HepG2 (cell line): ENCODE results near the gene SWSAP1. TPM values are rescaled to one million over a fixed set of nuclear protein-coding genes. Genes with fewer than 3 reads are reported as not detected.
A peak's percentile ranks its signal among the peaks of the same experiment; 100 is the strongest.

ENCODE experiments used
- AHR ChIP-seq: IDR thresholded peaks from 2 replicates; pipeline ENCODE4 v1.6.1; 2018; ENCODE audit warnings: missing genetic modification reagents, missing compliant biosample characterization
- ATF7 ChIP-seq, 2 experiments: fragments of 450-650 bp in 1 of 2; sonication (generic) in 1 of 2; formaldehyde crosslinking in 1 of 2; IDR thresholded peaks; 2 replicates each; pipeline versions ENCODE4 v1.4.0 to v1.6.1; 2016 to 2020; ENCODE audit warnings: antibody characterized with exemption in 1 of 2, mild to moderate bottlenecking in 1 of 2, missing genetic modification reagents in 1 of 2
- BRD4 ChIP-seq: sonication (generic); formaldehyde crosslinking; IDR thresholded peaks from 2 replicates; pipeline ENCODE4 v1.4.0; 2020; ENCODE audit warnings: missing genetic modification reagents
- FIP1L1 ChIP-seq: fragments of 200-400 bp; formaldehyde crosslinking; IDR thresholded peaks from 2 replicates; pipeline ENCODE4 v1.6.1; 2018; ENCODE audit warnings: low read depth, mild to moderate bottlenecking, low read length, moderate library complexity, borderline replicate concordance; ENCODE audit not compliant: insufficient read depth
- FOSL1 ChIP-seq: sonication (generic); formaldehyde crosslinking; IDR thresholded peaks from 2 replicates; pipeline ENCODE4 v1.9.0; 2021; ENCODE audit warnings: missing genetic modification reagents, borderline replicate concordance
- HHEX ChIP-seq: IDR thresholded peaks from 2 replicates; pipeline ENCODE4 v1.6.1; 2016; ENCODE audit warnings: control low read depth
- MEF2D ChIP-seq: sonication (generic); formaldehyde crosslinking; IDR thresholded peaks from 2 replicates; pipeline ENCODE4 v1.5.1; 2020; ENCODE audit warnings: mild to moderate bottlenecking, missing genetic modification reagents
- NFE2L1 ChIP-seq: sonication (generic); formaldehyde crosslinking; IDR thresholded peaks from 2 replicates; pipeline ENCODE4 v1.4.0; 2020; ENCODE audit warnings: missing genetic modification reagents, mild to moderate bottlenecking, borderline replicate concordance
- NFIB ChIP-seq: sonication (generic); formaldehyde crosslinking; IDR thresholded peaks from 2 replicates; pipeline ENCODE4 v1.9.0; 2021; ENCODE audit warnings: missing genetic modification reagents, mild to moderate bottlenecking, borderline replicate concordance
- NFIC ChIP-seq: IDR thresholded peaks from 2 replicates; pipeline ENCODE4 v1.6.1; 2012; ENCODE audit warnings: mild to moderate bottlenecking, low read length, inconsistent platforms
- NFKBIZ ChIP-seq: IDR thresholded peaks from 2 replicates; pipeline ENCODE4 v1.6.1; 2018; ENCODE audit warnings: missing genetic modification reagents, missing compliant biosample characterization
- NR2F6 ChIP-seq, 2 experiments: IDR thresholded peaks; 2 replicates each; pipeline ENCODE4 v1.6.1; 2016; ENCODE audit warnings: antibody characterized with exemption in 1 of 2, mild to moderate bottlenecking in 1 of 2
- RFX5 ChIP-seq: IDR thresholded peaks from 2 replicates; pipeline ENCODE4 v1.6.1; 2011; ENCODE audit warnings: low read depth, low read length, improper control_type of control experiment
- SMAD1 ChIP-seq: sonication (generic); formaldehyde crosslinking; IDR thresholded peaks from 2 replicates; pipeline ENCODE4 v1.4.0; 2020; ENCODE audit warnings: missing genetic modification reagents, low read depth, mild to moderate bottlenecking, borderline replicate concordance
- SRSF1 ChIP-seq: fragments of 200-400 bp; formaldehyde crosslinking; optimal IDR thresholded peaks from 2 replicates; pipeline ENCODE3; 2017; ENCODE audit warnings: mild to moderate bottlenecking, low read depth, low read length, moderate library complexity
- U2AF2 ChIP-seq: fragments of 200-400 bp; formaldehyde crosslinking; IDR thresholded peaks from 2 replicates; pipeline ENCODE4 v1.6.1; 2017; ENCODE audit warnings: low read depth, mild to moderate bottlenecking, low read length
- ZFP1 ChIP-seq: IDR thresholded peaks from 2 replicates; pipeline ENCODE4 v1.6.1; 2016
- ZMYM3 ChIP-seq: sonication (generic); formaldehyde crosslinking; IDR thresholded peaks from 2 replicates; pipeline ENCODE4 v1.5.1; 2020; ENCODE audit warnings: mild to moderate bottlenecking, missing genetic modification reagents
- ZNF251 ChIP-seq: sonication (generic); formaldehyde crosslinking; IDR thresholded peaks from 2 replicates; pipeline ENCODE4 v1.9.0; 2021; ENCODE audit warnings: mild to moderate bottlenecking, missing genetic modification reagents
- ZNF337 ChIP-seq: sonication (generic); formaldehyde crosslinking; IDR thresholded peaks from 2 replicates; pipeline ENCODE4 v1.5.1; 2020; ENCODE audit warnings: missing genetic modification reagents, low read depth, mild to moderate bottlenecking, borderline replicate concordance
- ZNF552 ChIP-seq: sonication (generic); formaldehyde crosslinking; IDR thresholded peaks from 2 replicates; pipeline ENCODE4 v1.9.0; 2022; ENCODE audit warnings: missing genetic modification reagents, mild to moderate bottlenecking, borderline replicate concordance
- ZNF709 ChIP-seq: sonication (generic); formaldehyde crosslinking; IDR thresholded peaks from 2 replicates; pipeline ENCODE4 v1.5.0; 2020; ENCODE audit warnings: mild to moderate bottlenecking, missing genetic modification reagents
- ZNF75D ChIP-seq: sonication (generic); formaldehyde crosslinking; IDR thresholded peaks from 2 replicates; pipeline ENCODE4 v1.8.1; 2023; ENCODE audit warnings: missing genetic modification reagents, mild to moderate bottlenecking, borderline replicate concordance
- ZNF773 ChIP-seq: sonication (generic); formaldehyde crosslinking; IDR thresholded peaks from 2 replicates; pipeline ENCODE4 v1.4.0; 2020; ENCODE audit warnings: missing genetic modification reagents, borderline replicate concordance
- ZSCAN22 ChIP-seq: sonication (generic); formaldehyde crosslinking; IDR thresholded peaks from 2 replicates; pipeline ENCODE4 v1.4.0; 2020; ENCODE audit warnings: mild to moderate bottlenecking, missing genetic modification reagents
- polyA plus RNA-seq, 8 experiments: library from polyadenylated mRNA; depleted of rRNA in 3 of 8; stranded (reverse) in 7 of 8; unstranded in 1 of 8; fragments of >200 nt; fragmentation: Illumina TruSeq in 4 of 8; extraction: Trizol in 4 of 8; gene quantifications; 2 replicates each; pipeline versions ENCODE4 v1.2.1 to v1.2.3, GENCODE V29; 2011 to 2016; ENCODE audit warnings: low read depth in 4 of 8, missing spikeins in 1 of 8, mixed read lengths in 1 of 8; ENCODE audit not compliant: insufficient read depth in 1 of 8
- total RNA-seq, 5 experiments: library from RNA; depleted of rRNA; stranded (reverse); fragments of >200 nt; fragmentation: Illumina TruSeq; extraction: Trizol; gene quantifications; 2 replicates each; pipeline ENCODE4 v1.2.3, GENCODE V29; 2016; ENCODE audit warnings: low read depth in 1 of 5
- TF ChIP-seq, protein P1 (sequence below): sonication (generic); formaldehyde crosslinking; IDR thresholded peaks from 2 replicates; pipeline ENCODE4 v1.4.0; 2020; ENCODE audit warnings: missing genetic modification reagents
- TF ChIP-seq, protein P2 (sequence below): sonication (generic); formaldehyde crosslinking; IDR thresholded peaks from 2 replicates; pipeline ENCODE4 v1.4.0; 2020; ENCODE audit warnings: missing genetic modification reagents
- TF ChIP-seq, protein P3 (sequence below): sonication (generic); formaldehyde crosslinking; IDR thresholded peaks from 2 replicates; pipeline ENCODE4 v1.4.0; 2020; ENCODE audit warnings: mild to moderate bottlenecking, missing genetic modification reagents
- TF ChIP-seq, protein P4 (sequence below): sonication (generic); formaldehyde crosslinking; IDR thresholded peaks from 2 replicates; pipeline ENCODE4 v1.4.0; 2020; ENCODE audit warnings: mild to moderate bottlenecking, missing genetic modification reagents

Gene SWSAP1
- total and polyA plus RNA-seq, 2 of the 13 experiments (the other 11 are each of a cell fraction or from before 2014, with no cell fraction given) = 2.7 to 3.3 TPM

- TF ChIP-seq AHR = no peak
- TF ChIP-seq FIP1L1 = no peak
- no peak for TF ChIP-seq MEF2D (CRISPR knock-in tag)
- no peak for TF ChIP-seq RFX5
- no peak for TF ChIP-seq ZNF552
- no peak for TF ChIP-seq HHEX (CRISPR knock-in tag)
- TF ChIP-seq NFKBIZ = no peak
- TF ChIP-seq NFE2L1 = no peak
- no peak for TF ChIP-seq ZNF75D (CRISPR knock-in tag)
- TF ChIP-seq, protein P1, sequence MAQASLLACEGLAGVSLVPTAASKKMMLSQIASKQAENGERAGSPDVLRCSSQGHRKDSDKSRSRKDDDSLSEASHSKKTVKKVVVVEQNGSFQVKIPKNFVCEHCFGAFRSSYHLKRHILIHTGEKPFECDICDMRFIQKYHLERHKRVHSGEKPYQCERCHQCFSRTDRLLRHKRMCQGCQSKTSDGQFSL = no peak
- TF ChIP-seq NFIB (CRISPR knock-in tag) = no peak
- TF ChIP-seq FOSL1 (CRISPR knock-in tag) = no peak
- TF ChIP-seq ZNF709 (CRISPR knock-in tag) = no peak
- TF ChIP-seq ZMYM3 = peak; percentile 98
- TF ChIP-seq, protein P2, sequence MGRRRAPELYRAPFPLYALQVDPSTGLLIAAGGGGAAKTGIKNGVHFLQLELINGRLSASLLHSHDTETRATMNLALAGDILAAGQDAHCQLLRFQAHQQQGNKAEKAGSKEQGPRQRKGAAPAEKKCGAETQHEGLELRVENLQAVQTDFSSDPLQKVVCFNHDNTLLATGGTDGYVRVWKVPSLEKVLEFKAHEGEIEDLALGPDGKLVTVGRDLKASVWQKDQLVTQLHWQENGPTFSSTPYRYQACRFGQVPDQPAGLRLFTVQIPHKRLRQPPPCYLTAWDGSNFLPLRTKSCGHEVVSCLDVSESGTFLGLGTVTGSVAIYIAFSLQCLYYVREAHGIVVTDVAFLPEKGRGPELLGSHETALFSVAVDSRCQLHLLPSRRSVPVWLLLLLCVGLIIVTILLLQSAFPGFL = no peak
- no peak for TF ChIP-seq SMAD1 (CRISPR knock-in tag)
- 0 out of 2 replicates have a peak, but pooled peaks have one; percentile 18 for TF ChIP-seq ATF7 (IDR thresholded peaks at IDR 0.05)
- TF ChIP-seq ATF7 (CRISPR knock-in tag; IDR thresholded peaks at IDR 0.05) = no peak
- TF ChIP-seq NR2F6 (IDR thresholded peaks at IDR 0.05) = no peak
- 0 out of 2 replicates have a peak, but pooled peaks have one; percentile 1 for TF ChIP-seq NR2F6 (CRISPR knock-in tag; IDR thresholded peaks at IDR 0.05)
- no peak for TF ChIP-seq ZNF337
- TF ChIP-seq, protein P3, sequence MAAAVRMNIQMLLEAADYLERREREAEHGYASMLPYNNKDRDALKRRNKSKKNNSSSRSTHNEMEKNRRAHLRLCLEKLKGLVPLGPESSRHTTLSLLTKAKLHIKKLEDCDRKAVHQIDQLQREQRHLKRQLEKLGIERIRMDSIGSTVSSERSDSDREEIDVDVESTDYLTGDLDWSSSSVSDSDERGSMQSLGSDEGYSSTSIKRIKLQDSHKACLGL (CRISPR knock-in tag) = no peak
- no peak for TF ChIP-seq NFIC
- no peak for TF ChIP-seq ZNF773
- no peak for TF ChIP-seq SRSF1
- TF ChIP-seq BRD4 = no peak
- TF ChIP-seq, protein P4, sequence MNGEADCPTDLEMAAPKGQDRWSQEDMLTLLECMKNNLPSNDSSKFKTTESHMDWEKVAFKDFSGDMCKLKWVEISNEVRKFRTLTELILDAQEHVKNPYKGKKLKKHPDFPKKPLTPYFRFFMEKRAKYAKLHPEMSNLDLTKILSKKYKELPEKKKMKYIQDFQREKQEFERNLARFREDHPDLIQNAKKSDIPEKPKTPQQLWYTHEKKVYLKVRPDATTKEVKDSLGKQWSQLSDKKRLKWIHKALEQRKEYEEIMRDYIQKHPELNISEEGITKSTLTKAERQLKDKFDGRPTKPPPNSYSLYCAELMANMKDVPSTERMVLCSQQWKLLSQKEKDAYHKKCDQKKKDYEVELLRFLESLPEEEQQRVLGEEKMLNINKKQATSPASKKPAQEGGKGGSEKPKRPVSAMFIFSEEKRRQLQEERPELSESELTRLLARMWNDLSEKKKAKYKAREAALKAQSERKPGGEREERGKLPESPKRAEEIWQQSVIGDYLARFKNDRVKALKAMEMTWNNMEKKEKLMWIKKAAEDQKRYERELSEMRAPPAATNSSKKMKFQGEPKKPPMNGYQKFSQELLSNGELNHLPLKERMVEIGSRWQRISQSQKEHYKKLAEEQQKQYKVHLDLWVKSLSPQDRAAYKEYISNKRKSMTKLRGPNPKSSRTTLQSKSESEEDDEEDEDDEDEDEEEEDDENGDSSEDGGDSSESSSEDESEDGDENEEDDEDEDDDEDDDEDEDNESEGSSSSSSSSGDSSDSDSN (CRISPR knock-in tag) = no peak
- TF ChIP-seq ZNF251 (CRISPR knock-in tag) = no peak
- TF ChIP-seq ZFP1 (CRISPR knock-in tag) = no peak
- TF ChIP-seq ZSCAN22 (CRISPR knock-in tag) = no peak
- no peak for TF ChIP-seq U2AF2
Observed at GRCh38 chr19:11373885-11374432, 507 bp upstream of the SWSAP1 start (continued).
